A549 (cell line): ENCODE measurements around the gene ZIM2. TPM values are rescaled to one million over a fixed set of nuclear protein-coding genes. Genes with fewer than 3 reads are reported as not detected.

ENCODE experiments used
- ATAC-seq, 2 experiments: fragments of 200-7000 bp in 1 of 2; fragments of >200 bp in 1 of 2; cut with Nextera tagmentation in 1 of 2; cut with Tn5 transposase in 1 of 2; 3 replicates each; pipeline versions ENCODE4 v1.8.0 to v1.9.1; 2018 to 2020; ENCODE audit warnings: mild to moderate bottlenecking in 1 of 2, moderate library complexity in 1 of 2
- CTCF ChIA-PET: fragments of 300-600 bp; sonication (Branson Sonifier 250); formaldehyde crosslinking; extraction: SDS; loops from one replicate; lab custom pipeline; 2021; ENCODE audit warnings: antibody characterized with exemption, inconsistent platforms; lab: Yijun Ruan, JAX
- POLR2A ChIA-PET: fragments of 350-600 bp; formaldehyde crosslinking; extraction: SDS; loops from one replicate; lab custom pipeline; 2021; ENCODE audit warnings: antibody characterized with exemption, inconsistent platforms; lab: Yijun Ruan, JAX
- DNase-seq, 2 experiments: peaks; one replicate each; pipeline versions ENCODE4 v3.0.0 to v3.0.0-alpha.2; 2011 to 2016; ENCODE audit warnings: low read depth in 1 of 2, low spot score in 1 of 2
- FAIRE-seq: peaks from 2 replicates; lab custom pipeline; 2011; peaks lifted over from hg19 to GRCh38; lab: Jason Lieb, UNC
- H3K27ac ChIP-seq, 2 experiments: fragments of >200 bp; sonication (Bioruptor Twin); formaldehyde crosslinking; 3 replicates each; pipeline ENCODE4 v1.5.1; 2016 to 2017
- H3K4me1 ChIP-seq: fragments of >200 bp; sonication (Bioruptor Twin); formaldehyde crosslinking; 3 replicates; pipeline ENCODE4 v1.6.1; 2016
- H3K4me2 ChIP-seq: fragments of >200 bp; sonication (Bioruptor Twin); formaldehyde crosslinking; 3 replicates; pipeline ENCODE4 v1.6.1; 2016
- H3K4me3 ChIP-seq: fragments of >200 bp; sonication (Bioruptor Twin); formaldehyde crosslinking; 3 replicates; pipeline ENCODE4 v1.5.1; 2016
- H3K9me3 ChIP-seq: fragments of >200 bp; sonication (Bioruptor Twin); formaldehyde crosslinking; 3 replicates; pipeline ENCODE4 v1.6.1; 2016
- CEBPB ChIP-seq, 2 experiments: fragments of >200 bp in 1 of 2; sonication (Bioruptor Twin) in 1 of 2; formaldehyde crosslinking in 1 of 2; IDR thresholded peaks; 2 replicates each; pipeline ENCODE4 v1.6.1; 2012 to 2016
- CTCF ChIP-seq: fragments of >200 bp; sonication (Bioruptor Twin); formaldehyde crosslinking; IDR thresholded peaks from 3 replicates; pipeline ENCODE4 v1.5.1; 2016
- EHF ChIP-seq: fragments of 250-450 bp; sonication (Bioruptor Pico); IDR thresholded peaks from 2 replicates; pipeline ENCODE4 v1.5.0; 2020; ENCODE audit warnings: mild to moderate bottlenecking
- FOSB ChIP-seq: fragments of 250-450 bp; sonication (Bioruptor Pico); IDR thresholded peaks from 2 replicates; pipeline ENCODE4 v1.5.0; 2020; ENCODE audit warnings: mild to moderate bottlenecking, moderate library complexity
- FOSL2 ChIP-seq, 2 experiments: fragments of 450-650 bp in 1 of 2; fragments of >200 bp in 1 of 2; sonication (Bioruptor Twin) in 1 of 2; formaldehyde crosslinking; IDR thresholded peaks; 2 replicates each; pipeline versions ENCODE4 v1.5.0 to v1.6.1; 2016 to 2020; ENCODE audit warnings: mild to moderate bottlenecking in 1 of 2, moderate library complexity in 1 of 2
- FOXS1 ChIP-seq: fragments of 250-450 bp; sonication (Bioruptor Pico); IDR thresholded peaks from 2 replicates; pipeline ENCODE4 v1.5.0; 2020; ENCODE audit warnings: mild to moderate bottlenecking, moderate library complexity
- GATA3 ChIP-seq: IDR thresholded peaks from 2 replicates; pipeline ENCODE4 v1.6.1; 2012; ENCODE audit warnings: borderline replicate concordance
- HDAC2 ChIP-seq: fragments of 200-600 bp; sonication (generic); IDR thresholded peaks from 2 replicates; pipeline ENCODE4 v1.6.1; 2016
- MAZ ChIP-seq: fragments of 150-350 bp; IDR thresholded peaks from 2 replicates; pipeline ENCODE4 v1.6.1; 2014; ENCODE audit warnings: antibody characterized with exemption, low read depth, low read length, borderline replicate concordance
- NPAS2 ChIP-seq: fragments of 250-450 bp; sonication (Bioruptor Pico); IDR thresholded peaks from 2 replicates; pipeline ENCODE4 v1.8.0; 2022; ENCODE audit warnings: mild to moderate bottlenecking, moderate library complexity, borderline replicate concordance
- PBX3 ChIP-seq: IDR thresholded peaks from 2 replicates; pipeline ENCODE4 v1.6.1; 2012
- PHF8 ChIP-seq: fragments of 200-600 bp; sonication (generic); IDR thresholded peaks from 2 replicates; pipeline ENCODE4 v1.6.1; 2016; ENCODE audit warnings: low read depth, mild to moderate bottlenecking, antibody characterized with exemption, moderate library complexity, borderline replicate concordance
- POLR2A ChIP-seq: IDR thresholded peaks from 2 replicates; pipeline ENCODE4 v1.6.1; 2012; ENCODE audit warnings: mild to moderate bottlenecking, low read length
- POLR2AphosphoS2 ChIP-seq: conservative IDR thresholded peaks from 2 replicates; pipeline ENCODE4 v1.6.1; 2012; ENCODE audit warnings: low read length, improper control_type of control experiment, inconsistent platforms
- RCOR1 ChIP-seq: fragments of 150-350 bp; IDR thresholded peaks from 2 replicates; pipeline ENCODE4 v1.6.1; 2014; ENCODE audit warnings: antibody characterized with exemption, low read length, low read depth
- SREBF2 ChIP-seq: fragments of 450-650 bp; IDR thresholded peaks from 2 replicates; pipeline ENCODE4 v1.6.1; 2014; ENCODE audit warnings: mild to moderate bottlenecking, moderate library complexity
- WGBS: methylation state at CpG from one replicate; pipeline ENCODE4 v1.1.6; 2017; ENCODE audit errors: missing lambda C conversion rate; 5-methylcytosine and 5-hydroxymethylcytosine counted together
- polyA plus RNA-seq, 4 experiments: library from polyadenylated mRNA; depleted of rRNA in 3 of 4; stranded (reverse); fragments of >200 nt; fragmentation: RNase III in 1 of 4; extraction: RNeasy Plus Mini Kit Qiagen cat#74134 plus additional on column Dnase treatment in 1 of 4; gene quantifications; 2 replicates in 3 of 4; 3 replicates in 1 of 4; pipeline ENCODE4 v1.2.3, GENCODE V29; 2011 to 2017
- TF ChIP-seq, protein P1 (sequence below): fragments of >200 bp; sonication (Bioruptor Twin); formaldehyde crosslinking; IDR thresholded peaks from 2 replicates; pipeline ENCODE4 v1.6.1; 2016
- TF ChIP-seq, protein P2 (sequence below): IDR thresholded peaks from 2 replicates; pipeline ENCODE4 v1.6.1; 2012; ENCODE audit warnings: low read depth, borderline replicate concordance
- TF ChIP-seq, protein P3 (sequence below): fragments of 150-350 bp; IDR thresholded peaks from 2 replicates; pipeline ENCODE4 v1.6.1; 2014; ENCODE audit warnings: low read depth, mild to moderate bottlenecking, low read length
- TF ChIP-seq, protein P4 (sequence below): fragments of 250-450 bp; sonication (Bioruptor Pico); IDR thresholded peaks from 2 replicates; pipeline ENCODE4 v1.5.0; 2021; ENCODE audit warnings: mild to moderate bottlenecking, moderate library complexity, borderline replicate concordance
- TF ChIP-seq, protein P5 (sequence below): fragments of >200 bp; sonication (Bioruptor Twin); formaldehyde crosslinking; IDR thresholded peaks from 3 replicates; pipeline ENCODE4 v1.6.1; 2016
- TF ChIP-seq, protein P6 (sequence below): fragments of 250-450 bp; sonication (Bioruptor Pico); IDR thresholded peaks from 2 replicates; pipeline ENCODE4 v1.5.0; 2020; ENCODE audit warnings: low read depth, mild to moderate bottlenecking, moderate library complexity

The ZIM2 gene
- polyA plus RNA-seq, 2 of the 4 experiments (the other 2 are of a cell fraction) = not detected

DNA sequence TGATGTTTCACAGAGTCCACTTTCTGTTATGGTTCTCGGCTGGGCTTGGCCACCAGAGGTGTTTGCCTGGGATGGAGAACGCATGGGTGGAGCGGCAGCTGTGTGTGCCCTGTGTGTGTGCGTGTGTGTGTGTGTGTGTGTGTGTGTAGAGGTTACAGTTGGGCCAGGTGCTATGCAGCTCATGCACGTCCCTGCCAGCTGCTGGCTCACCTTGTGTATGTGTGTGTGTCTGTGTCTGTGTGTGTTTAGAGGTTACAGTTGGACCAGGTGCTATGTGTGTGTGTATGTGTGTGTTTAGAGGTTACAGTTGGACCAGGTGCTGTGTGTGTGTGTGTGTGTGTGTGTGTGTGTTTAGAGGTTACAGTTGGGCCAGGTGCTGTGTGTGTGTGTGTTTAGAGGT is 33.0 kb upstream of the ZIM2 start:
- TF ChIP-seq RCOR1 (no peak), FOSL2 (IDR thresholded peaks at IDR 0.05) (no peak), FOSL2 (CRISPR knock-in tag; IDR thresholded peaks at IDR 0.05) (no peak), POLR2A (no peak), EHF (CRISPR knock-in tag) (no peak), POLR2AphosphoS2 (no peak), HDAC2 (no peak)
- TF ChIP-seq, protein P1, sequence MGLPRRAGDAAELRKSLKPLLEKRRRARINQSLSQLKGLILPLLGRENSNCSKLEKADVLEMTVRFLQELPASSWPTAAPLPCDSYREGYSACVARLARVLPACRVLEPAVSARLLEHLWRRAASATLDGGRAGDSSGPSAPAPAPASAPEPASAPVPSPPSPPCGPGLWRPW = no peak
- TF ChIP-seq, protein P2, sequence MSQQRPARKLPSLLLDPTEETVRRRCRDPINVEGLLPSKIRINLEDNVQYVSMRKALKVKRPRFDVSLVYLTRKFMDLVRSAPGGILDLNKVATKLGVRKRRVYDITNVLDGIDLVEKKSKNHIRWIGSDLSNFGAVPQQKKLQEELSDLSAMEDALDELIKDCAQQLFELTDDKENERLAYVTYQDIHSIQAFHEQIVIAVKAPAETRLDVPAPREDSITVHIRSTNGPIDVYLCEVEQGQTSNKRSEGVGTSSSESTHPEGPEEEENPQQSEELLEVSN = no peak
- TF ChIP-seq, protein P3, sequence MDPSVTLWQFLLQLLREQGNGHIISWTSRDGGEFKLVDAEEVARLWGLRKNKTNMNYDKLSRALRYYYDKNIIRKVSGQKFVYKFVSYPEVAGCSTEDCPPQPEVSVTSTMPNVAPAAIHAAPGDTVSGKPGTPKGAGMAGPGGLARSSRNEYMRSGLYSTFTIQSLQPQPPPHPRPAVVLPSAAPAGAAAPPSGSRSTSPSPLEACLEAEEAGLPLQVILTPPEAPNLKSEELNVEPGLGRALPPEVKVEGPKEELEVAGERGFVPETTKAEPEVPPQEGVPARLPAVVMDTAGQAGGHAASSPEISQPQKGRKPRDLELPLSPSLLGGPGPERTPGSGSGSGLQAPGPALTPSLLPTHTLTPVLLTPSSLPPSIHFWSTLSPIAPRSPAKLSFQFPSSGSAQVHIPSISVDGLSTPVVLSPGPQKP = no peak
- DNase-seq (no peak), FAIRE-seq (no peak), ATAC-seq (no peak)
- CTCF ChIA-PET = no interaction called here
- POLR2A ChIA-PET = no interaction called here
- WGBS = 9% methylated on average over 4 of the region's 5 CpGs
- Histone ChIP-seq H3K9me3 (peaks cover 57% of the 10 kb centered on the region), H3K4me1 (no peaks in the 10 kb centered on the region), H3K27ac (no peak overlapping the region), H3K4me3 (no peak overlapping the region), H3K4me2 (no peak overlapping the region)

GRCh38 chr19:56869886-56870285 is 29.4 kb upstream of the ZIM2 start:
- no peak overlapping the region for H3K27ac ChIP-seq
- 1% methylated on average over 8 of the region's 8 CpGs for WGBS
- ChIA-PET CTCF (no interaction called here), POLR2A (no interaction called here)
- DNase-seq = no peak
- H3K9me3 ChIP-seq = peaks cover 55% of the 10 kb centered on the region
- H3K4me3 ChIP-seq = no peak overlapping the region
- no peak for ATAC-seq
- TF ChIP-seq POLR2A = no peak
- TF ChIP-seq SREBF2 = no peak
- TF ChIP-seq, protein P2 = no peak
- no peak for TF ChIP-seq FOXS1 (CRISPR knock-in tag)
- no peak for TF ChIP-seq MAZ
- no peak for TF ChIP-seq FOSB
- TF ChIP-seq CEBPB (IDR thresholded peaks at IDR 0.05) = no peak
- no peaks in the 10 kb centered on the region for H3K4me1 ChIP-seq
- no peak for FAIRE-seq
- H3K4me2 ChIP-seq = no peak overlapping the region

DNA sequence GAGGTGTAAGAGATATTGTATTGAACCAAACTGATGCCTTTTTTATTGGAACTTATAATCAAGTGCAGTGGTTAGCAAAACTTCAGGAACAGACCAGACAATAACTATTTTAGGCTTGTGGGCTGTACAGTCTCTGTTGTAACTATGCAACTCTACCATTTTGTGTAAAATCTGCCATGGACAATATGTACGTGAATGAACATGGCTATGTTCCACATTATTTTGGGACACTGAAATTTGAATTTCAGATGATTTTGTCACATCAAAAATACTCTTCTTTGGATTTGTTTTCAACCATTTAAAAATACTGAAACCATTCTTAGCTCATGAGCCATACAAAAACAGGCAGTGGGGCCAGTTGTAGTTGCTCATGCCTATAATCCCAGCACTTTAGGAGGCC is 27.9 kb upstream of the ZIM2 start:
- FAIRE-seq (no peak), ATAC-seq (no peak), DNase-seq (no peak)
- ChIA-PET POLR2A (no interaction called here), CTCF (interaction anchor here (1.6 kb wide), 1 partner anchor 11 kb away, joined by 6 read pairs; no protein-coding TSS in a partner anchor)
- TF ChIP-seq, protein P3 = no peak
- TF ChIP-seq, protein P4, sequence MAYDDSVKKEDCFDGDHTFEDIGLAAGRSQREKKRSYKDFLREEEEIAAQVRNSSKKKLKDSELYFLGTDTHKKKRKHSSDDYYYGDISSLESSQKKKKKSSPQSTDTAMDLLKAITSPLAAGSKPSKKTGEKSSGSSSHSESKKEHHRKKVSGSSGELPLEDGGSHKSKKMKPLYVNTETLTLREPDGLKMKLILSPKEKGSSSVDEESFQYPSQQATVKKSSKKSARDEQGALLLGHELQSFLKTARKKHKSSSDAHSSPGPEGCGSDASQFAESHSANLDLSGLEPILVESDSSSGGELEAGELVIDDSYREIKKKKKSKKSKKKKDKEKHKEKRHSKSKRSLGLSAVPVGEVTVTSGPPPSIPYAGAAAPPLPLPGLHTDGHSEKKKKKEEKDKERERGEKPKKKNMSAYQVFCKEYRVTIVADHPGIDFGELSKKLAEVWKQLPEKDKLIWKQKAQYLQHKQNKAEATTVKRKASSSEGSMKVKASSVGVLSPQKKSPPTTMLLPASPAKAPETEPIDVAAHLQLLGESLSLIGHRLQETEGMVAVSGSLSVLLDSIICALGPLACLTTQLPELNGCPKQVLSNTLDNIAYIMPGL (CRISPR knock-in tag) = no peak
- no peak for TF ChIP-seq PHF8
- TF ChIP-seq CTCF = no peak
- TF ChIP-seq, protein P5, sequence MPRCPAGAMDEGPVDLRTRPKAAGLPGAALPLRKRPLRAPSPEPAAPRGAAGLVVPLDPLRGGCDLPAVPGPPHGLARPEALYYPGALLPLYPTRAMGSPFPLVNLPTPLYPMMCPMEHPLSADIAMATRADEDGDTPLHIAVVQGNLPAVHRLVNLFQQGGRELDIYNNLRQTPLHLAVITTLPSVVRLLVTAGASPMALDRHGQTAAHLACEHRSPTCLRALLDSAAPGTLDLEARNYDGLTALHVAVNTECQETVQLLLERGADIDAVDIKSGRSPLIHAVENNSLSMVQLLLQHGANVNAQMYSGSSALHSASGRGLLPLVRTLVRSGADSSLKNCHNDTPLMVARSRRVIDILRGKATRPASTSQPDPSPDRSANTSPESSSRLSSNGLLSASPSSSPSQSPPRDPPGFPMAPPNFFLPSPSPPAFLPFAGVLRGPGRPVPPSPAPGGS = no peak
- TF ChIP-seq POLR2AphosphoS2 = no peak
- no peak for TF ChIP-seq POLR2A
- TF ChIP-seq MAZ = no peak
- no peak for TF ChIP-seq GATA3
- TF ChIP-seq, protein P6, sequence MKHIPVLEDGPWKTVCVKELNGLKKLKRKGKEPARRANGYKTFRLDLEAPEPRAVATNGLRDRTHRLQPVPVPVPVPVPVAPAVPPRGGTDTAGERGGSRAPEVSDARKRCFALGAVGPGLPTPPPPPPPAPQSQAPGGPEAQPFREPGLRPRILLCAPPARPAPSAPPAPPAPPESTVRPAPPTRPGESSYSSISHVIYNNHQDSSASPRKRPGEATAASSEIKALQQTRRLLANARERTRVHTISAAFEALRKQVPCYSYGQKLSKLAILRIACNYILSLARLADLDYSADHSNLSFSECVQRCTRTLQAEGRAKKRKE (CRISPR knock-in tag) = no peak
- no peak for TF ChIP-seq NPAS2 (CRISPR knock-in tag)
- TF ChIP-seq PBX3 = no peak
- H3K27ac ChIP-seq = no peak overlapping the region
- no peaks in the 10 kb centered on the region for H3K4me1 ChIP-seq
- WGBS = 3% methylated on average over 1 of the region's 1 CpG
- H3K4me2 ChIP-seq = no peak overlapping the region
- peaks cover 63% of the 10 kb centered on the region for H3K9me3 ChIP-seq
- no peak overlapping the region for H3K4me3 ChIP-seq
